NCI-H345 treated with DMSO at 0.1 percent for 48 hours (cell line): ENCODE results near the gene ABHD12B.
"Not testable (repeated sequence)": the region's sequence is repeated elsewhere in the genome, so short reads cannot be mapped to it uniquely, and the experiment has no call there.

ENCODE experiments used
- DNase-seq: peaks from one replicate; lab custom pipeline; 2025; ENCODE audit not compliant: unreplicated experiment; lab: John Stamatoyannopoulos, UW

ABHD12B gene

GRCh38 chr14:50892255-50892654 lies 20.4 kb downstream of the ABHD12B start:
- no peak for DNase-seq

GRCh38 chr14:50896421-50896820 lies 24.6 kb downstream of the ABHD12B start:
- not testable (repeated sequence) for DNase-seq

GRCh38 chr14:50897005-50897404 lies 25.2 kb downstream of the ABHD12B start:
- DNase-seq, result not testable (repeated sequence)

- no peak for DNase-seq
Measured at GRCh38 chr14:50897658-50898175, 25.9 kb downstream of the ABHD12B start.

- DNase-seq, result no peak
Measured at GRCh38 chr14:50901361-50901760, 29.5 kb downstream of the ABHD12B start.

- no peak for DNase-seq
Measured at GRCh38 chr14:50904719-50905118, 32.9 kb downstream of the ABHD12B start.

- DNase-seq, result no peak
Measured at GRCh38 chr14:50906326-50907065, 34.6 kb downstream of the ABHD12B start.

- no peak for DNase-seq
Measured at GRCh38 chr14:50910495-50911420, 38.9 kb downstream of the ABHD12B start.

GRCh38 chr14:50917449-50917848 lies 45.6 kb downstream of the ABHD12B start:
- DNase-seq, result no peak

- not testable (repeated sequence) for DNase-seq
Measured at GRCh38 chr14:50919524-50919923, 47.7 kb downstream of the ABHD12B start.

GRCh38 chr14:50920482-50921230 lies 48.8 kb downstream of the ABHD12B start:
- DNase-seq, result no peak

- no peak for DNase-seq
Measured at GRCh38 chr14:50922803-50923202, 51.0 kb downstream of the ABHD12B start.

GRCh38 chr14:50924236-50924635 lies 52.4 kb downstream of the ABHD12B start:
- DNase-seq, result no peak

GRCh38 chr14:50924843-50925242 lies 53.0 kb downstream of the ABHD12B start:
- no peak for DNase-seq

- no peak for DNase-seq
Measured at GRCh38 chr14:50926851-50927386, 55.1 kb downstream of the ABHD12B start.

GRCh38 chr14:50928002-50928635 lies 56.3 kb downstream of the ABHD12B start:
- no peak for DNase-seq

GRCh38 chr14:50929506-50929905 lies 57.7 kb downstream of the ABHD12B start:
- DNase-seq, result no peak

GRCh38 chr14:50931559-50931958 lies 59.7 kb downstream of the ABHD12B start:
- DNase-seq, result no peak

GRCh38 chr14:50932156-50932555 lies 60.3 kb downstream of the ABHD12B start:
- no peak for DNase-seq
